GM19328 (cell line): ENCODE measurements around the gene LPP.

Source experiments
- ATAC-seq: cut with Tn5 transposase; IDR thresholded peaks from one replicate; pipeline ENCODE4 v1.9.1; 2021; ENCODE audit warnings: mild to moderate bottlenecking, moderate library complexity; ENCODE audit not compliant: unreplicated experiment

The LPP gene

DNA sequence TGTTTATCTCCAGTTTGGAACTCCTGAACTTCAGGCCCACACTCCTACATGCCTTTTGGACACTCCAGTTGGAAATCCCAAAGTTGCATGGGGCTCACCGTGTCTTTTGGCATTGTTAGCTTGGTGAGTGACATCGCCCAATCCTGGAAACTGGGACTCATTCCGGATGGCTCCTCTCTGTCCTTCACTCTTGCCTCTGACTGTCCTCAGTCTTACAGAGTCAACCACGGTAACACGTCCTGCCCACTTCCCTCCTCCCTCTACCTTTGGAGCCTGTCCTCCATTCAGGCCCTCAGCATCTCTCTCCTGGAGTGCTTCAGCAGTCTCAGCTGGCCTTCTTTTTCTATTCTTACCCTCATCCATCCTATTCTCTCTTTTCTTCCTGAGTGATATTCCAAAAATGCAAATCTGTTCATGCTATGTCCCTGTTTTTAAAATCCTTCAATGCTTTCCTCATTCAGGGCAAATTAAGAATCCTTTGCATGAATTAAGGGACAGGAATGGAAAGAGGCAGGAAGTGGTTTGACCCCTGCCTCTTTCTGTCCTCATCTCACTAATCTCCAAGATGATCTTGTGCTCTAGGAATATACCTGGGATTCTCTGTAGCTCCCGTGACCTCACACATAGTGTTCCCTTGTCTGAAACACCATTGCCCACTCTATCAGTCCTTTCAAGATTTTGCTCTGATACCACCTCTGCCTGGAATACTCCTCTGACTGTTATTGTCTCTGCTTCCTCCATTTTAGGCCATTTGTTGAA, 42.5 kb downstream of the LPP start:
- ATAC-seq: no peak

DNA sequence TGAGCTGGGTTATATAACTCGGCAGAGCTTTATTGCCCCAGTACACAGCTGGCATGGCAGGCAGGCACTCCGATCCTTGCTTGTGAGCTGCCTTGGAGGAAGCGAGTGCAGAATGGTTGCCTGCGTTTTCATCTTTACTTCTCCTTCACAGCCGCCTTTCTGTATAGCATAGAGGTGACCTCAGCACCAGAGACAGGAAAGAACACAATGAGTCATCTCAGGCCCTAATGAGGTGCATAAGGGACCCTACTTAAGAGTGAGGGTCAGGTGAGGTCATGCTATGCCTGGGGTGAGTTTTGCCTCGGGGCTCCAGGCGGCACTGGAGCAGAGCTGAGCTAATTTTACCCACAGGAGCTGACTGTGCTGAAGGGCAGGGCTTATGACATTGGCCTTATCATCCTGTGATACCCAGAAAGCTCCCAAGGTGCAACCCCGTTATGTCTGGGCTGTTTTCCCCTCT, 43.5 kb downstream of the LPP start:
- ATAC-seq: no peak

DNA sequence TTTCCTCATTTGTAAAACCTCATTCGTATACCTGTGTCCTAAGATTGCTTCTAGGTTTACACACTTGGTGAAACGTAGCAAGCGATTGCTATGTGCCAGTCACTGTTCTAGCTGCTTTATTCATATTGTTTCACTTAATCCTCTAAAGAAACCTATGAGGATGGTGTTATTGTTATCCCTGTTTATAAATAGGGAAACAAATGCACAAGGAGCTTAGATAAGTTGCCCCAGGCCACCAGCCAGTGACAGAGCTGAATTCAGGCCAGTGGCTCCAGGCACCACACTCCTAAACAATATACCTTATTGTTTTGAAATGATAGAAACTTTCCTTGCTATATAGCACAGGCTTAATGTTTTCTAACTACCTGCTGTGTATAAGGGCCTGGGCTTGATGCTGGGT, 44.0 kb downstream of the LPP start:
- ATAC-seq: no peak

DNA sequence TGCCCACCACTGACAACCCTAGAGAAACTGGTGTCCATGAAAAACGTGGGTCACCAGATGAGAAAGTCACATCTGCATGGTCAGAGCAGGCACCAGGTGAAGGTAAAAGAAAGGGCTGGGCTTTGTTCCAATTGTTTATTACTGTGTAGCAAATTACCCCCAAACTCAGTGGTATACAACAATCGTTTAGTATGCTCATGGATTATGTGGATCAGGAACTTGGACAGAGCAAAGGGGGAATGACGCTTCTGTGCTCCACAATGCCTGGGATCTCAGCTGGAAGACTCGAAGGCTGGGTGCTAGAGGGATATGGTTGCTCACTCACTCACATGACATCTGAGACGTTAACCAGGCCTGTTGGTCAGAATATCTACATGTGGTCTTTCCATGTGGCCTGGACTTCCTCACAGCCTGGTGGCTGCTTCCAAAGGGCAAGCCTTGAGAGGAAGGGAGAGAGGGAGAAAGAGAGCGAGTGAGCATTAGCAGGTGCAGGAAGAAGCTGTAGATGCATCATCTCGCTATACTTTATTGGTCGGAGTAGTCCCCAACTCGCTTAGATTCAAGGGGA, 44.9 kb downstream of the LPP start:
- no peak for ATAC-seq

DNA sequence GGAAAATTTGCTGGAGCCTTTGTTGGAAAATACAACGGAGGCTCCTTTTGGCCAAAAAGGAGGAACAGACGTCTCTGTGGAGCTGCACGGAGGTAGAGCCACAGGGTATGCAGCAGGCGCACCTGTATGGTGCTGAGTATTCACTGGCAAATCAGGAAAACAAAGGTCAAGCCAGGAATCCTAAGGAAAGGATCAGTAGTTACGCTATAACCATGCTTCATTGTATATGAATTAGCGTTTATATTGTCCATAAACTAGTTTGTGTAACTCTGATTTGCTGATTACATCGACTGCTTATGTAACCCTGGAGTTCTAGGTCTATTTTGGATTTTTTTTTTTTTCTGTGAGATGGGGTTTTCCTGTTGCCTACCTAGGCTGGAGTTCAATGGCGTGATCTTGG, 45.4 kb downstream of the LPP start:
- ATAC-seq: no peak

DNA sequence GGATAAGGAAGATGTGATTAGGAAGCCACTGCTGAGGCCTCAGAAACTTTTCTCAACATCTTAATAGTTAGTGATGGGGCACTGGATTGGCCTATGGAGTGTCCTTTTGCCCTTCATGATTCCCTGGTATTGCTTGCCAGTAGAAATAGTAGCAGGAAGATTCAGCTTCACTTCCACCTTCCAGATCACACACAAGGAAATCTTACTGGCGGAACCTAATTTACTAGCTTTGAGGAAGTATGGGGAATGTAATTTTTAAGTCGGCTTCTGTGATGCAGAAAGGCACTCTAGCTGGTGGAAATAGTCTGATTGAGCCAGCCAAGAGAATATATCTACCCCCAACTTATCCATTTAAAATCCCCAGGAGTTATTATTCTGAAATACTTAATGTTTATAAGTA, 46.5 kb downstream of the LPP start:
- ATAC-seq: no peak

DNA sequence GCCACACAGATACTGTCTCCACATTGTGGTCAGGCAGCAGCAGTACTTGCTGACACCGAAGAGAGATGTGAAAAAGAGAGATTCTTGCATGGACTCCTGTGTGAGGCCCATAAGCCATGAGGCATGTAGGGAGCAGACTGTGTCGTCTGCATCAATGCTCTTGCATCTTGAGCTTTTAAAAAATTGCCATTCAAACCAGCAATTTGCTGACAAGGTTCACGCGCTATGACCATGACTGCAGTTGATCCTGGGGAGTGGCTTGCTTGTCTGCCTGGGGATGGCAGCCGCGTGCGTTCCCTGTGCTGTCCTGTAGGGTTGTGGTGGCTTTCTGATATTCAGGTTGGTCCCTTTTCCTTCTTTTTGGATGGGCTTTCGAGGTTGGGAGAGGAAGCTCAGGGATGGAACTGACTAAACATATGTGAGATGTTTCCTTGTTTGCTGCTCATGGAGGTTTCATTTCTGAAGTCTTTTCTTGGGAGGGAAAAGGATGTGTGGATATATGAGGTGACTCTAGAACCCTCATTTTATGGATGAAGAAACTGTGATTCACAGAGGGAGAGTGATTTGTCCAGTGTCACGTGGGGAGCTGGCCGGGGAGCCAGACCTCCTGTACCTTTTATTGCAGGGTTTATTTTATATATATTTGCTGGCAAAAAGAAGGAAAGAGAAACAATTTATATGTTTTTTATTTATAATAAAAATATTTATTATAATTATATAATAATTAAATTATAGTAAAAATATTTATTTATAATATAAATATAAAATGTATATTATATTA, 48.6 kb downstream of the LPP start:
- ATAC-seq: no peak

DNA sequence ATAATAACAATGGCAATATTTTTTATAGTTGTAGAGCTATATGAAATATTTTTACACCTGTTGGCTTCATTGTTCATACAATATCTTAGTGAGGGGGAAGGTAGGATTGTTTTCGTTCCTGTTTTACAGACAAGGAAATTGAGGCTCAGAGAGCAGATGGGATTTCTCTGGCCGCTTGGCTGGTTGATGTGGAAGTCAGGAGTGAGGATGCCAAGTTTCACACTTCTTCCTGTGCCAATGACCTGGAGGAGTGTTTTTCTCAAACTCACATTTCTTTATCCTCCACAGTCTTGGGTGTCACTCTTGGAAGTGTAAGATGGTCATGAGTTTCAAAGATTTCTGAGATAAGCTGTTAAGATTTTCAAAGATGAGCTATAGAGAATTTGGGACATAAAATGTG, 50.6 kb downstream of the LPP start:
- no peak for ATAC-seq

DNA sequence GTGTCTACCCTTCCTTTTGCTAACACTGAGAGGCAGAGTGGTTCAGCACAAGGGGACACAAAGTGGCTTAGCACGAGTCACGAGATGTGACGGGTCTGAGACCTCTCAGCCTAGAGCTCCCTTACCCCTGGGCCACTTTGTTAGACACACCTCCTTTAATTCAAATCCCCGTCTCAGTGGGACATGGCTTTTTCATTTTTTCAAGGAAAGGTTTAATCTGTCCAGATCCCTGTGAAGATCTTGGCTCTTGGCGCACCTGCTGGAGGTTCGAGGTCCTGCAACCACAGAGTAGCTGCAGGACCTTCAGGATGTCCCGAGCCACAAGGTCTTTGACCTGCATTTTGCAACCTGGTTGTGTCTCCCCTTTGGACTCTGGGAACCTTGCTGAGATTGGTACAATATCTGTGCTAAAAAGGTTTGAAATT, 52.0 kb downstream of the LPP start:
- no peak for ATAC-seq

DNA sequence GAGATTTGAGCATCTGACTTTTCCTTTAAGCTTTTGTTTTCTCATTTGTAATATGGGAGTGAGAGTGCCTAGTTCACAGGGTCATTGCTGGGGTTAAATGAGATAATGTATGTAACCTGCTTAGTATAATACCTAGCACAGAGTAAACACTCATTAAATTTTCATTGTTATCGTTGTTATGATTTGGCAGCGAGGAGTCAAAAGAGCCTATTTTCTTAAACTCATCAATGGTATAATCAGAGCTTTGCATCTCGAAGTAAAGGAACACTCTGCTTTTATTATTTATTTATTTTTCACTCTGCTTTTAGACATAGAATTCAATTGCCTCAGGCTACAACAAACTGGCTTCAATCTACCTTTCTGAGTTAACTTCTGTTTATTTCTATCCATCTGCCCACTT, 52.8 kb downstream of the LPP start:
- no peak for ATAC-seq

DNA sequence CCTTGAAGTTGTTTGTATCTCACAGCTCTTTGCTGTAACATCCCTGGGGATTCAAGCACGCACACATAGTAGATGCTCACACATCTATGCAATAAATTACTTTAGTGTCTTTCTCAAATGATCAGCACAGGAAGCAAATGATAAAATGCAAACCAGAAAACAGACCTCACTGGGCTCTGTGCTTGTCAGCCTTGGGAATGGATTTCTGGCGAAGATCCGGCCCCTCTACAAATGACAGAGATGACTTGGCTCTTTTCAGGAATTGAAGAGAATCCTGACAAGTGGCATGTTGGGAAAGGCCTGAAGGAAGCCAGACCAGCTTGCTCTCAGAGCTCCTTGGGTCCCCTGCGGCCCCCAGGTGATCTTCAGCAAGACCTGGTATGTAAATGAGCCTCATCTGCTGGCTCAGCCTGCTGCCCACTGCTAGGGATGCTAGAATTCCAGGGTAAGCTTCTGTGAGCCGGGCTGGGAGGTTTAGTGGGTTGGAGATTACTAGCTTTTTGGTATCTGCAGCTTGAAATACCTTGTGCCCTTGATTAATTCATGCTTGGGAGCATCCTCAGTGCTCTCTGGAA, 54.1 kb downstream of the LPP start:
- ATAC-seq: no peak

DNA sequence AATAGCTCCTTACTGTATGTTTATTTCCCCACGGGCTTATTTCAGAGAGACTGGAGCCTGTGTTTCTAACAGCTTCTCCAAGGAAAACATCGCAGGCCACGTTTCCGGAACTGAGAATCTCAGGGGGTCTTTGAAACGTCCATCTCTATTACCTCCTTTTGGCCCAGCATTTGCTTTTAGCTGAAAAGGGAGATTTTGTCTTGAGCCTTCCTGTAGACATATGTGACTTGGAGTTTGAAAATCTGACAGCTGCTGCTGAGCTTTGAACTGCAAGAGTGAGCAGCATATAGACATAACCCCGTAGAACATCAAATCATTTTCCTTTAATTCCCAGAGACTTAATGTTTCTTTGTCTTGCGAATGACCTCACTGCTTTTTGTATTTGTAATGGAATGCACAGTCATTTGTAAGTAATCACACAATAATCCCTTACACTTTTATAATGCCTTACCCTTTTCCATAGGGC, 54.6 kb downstream of the LPP start:
- no peak for ATAC-seq

DNA sequence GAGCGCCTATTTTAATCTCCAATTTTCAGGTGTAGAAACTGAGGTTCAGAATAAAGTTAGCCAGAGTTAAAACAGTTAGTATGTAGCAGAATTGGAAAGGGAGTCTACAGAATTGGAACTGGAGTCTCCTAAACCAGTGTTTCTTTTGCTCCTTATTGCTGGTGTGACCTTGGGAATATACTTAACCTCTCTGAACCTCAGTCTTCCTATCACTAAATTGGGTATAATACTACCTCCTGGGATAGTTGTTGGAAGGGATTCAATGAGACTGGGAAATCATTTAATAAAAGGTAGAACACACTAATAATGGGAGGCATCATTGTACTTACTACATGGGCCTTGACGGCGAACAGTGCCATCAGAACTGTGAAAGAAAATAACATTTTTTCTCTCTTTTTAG, 55.1 kb downstream of the LPP start:
- ATAC-seq: no peak

DNA sequence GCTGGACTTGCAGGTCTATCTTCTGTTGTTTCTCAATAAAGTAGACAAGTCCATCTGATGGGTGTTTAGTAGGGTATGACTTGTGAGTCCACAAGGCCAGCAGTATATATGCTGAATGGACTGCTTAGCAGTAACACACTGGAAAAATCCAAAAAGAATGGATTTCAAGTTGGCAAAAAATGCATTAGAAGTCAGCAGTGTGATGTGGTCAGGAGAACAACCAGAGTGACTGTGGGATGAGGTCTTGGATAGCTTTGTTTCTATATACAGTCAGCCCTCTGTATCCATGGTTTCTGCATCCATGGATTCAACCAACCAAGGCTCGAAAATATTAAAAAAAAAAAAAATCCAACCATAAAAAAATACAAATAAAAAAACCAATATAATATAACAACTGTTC, 55.8 kb downstream of the LPP start:
- no peak for ATAC-seq

DNA sequence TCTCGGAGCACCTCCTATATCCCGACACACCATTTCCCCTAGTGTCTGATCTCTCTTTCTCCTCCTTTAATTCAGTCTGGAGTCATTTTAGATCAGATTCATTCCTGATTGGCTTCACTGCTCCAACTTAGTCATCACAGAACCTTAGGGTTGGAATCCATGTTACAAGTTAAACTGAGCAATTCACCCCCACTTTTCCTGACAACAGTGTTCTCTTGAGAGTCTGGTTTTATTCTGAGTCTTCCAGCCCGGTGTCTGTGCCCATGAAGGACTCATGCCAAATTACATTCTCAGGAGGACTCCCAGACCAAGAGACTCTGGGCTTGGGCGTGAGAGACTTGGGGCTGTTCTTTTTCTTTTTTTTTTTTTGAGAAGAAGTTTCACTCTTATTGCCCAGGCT, 57.5 kb downstream of the LPP start:
- ATAC-seq: no peak

DNA sequence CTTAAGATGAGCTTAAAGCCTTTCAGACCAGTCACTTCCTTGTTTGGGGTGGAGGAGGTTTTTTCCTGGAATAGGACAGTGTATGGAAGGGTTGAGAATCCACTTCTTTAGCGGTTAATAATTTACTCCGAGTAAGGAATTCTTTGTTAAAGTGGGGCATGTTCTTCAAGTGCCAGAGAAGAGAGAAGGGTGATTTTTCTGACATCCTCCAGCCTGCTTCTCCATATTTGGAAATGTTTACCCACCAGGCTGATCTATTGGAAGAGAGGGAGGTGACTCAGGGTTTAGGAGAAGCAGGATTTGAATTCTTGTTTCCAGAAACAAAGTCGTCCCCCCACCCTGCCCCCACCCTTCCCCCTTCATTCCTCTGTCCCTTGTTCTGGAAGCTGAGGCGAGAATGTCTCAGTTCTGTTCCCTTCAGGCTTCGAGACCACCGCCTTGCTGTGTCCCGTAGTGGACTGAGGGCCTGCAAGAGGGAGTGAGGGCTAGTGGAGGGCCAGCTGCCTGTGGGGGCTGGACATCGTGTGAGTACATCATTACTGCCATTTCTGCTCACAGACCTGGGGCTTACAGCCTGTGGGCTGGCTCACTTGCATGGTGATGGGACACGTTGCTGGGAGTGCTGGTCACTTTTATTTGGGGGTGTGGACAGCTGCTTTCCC, 58.5 kb downstream of the LPP start:
- no peak for ATAC-seq

DNA sequence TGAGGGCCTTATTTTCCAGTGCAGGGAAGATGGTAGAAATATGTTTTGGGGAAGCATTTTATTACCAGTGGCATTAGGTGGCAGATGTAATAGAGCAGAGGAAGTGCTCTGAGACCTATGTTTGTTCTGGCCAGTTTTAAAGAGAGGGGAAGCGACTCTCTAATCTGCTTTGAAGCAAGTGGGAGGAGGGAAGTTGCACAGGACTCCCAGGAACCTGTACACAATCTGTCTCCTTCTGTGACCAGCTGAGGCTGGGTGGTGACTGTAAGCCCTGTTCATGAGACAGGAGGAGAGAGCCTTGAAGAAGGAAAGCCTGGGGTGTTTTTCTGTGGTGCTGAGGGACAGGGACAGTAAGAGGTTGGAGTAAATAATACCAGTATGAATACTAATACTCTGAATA, 60.5 kb downstream of the LPP start:
- ATAC-seq: no peak

DNA sequence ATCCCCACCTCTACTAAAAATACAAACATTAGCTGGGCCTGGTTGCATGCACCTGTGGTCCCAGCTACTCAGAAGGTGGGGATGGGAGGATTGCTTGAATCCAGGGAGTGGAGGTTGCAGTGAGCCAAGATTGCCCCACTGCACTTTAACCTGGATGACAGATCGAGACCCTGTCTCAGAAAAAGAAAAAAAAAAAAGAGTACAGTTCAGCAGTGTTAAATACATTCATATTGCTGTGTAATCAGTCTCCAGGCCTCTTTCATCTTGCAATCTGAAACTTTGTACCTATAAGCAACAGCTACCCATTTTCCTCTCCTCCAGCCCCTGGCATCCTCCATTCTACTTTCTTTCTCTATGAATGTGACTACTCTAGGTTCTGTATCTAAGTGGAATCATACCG, 61.2 kb downstream of the LPP start:
- no peak for ATAC-seq

DNA sequence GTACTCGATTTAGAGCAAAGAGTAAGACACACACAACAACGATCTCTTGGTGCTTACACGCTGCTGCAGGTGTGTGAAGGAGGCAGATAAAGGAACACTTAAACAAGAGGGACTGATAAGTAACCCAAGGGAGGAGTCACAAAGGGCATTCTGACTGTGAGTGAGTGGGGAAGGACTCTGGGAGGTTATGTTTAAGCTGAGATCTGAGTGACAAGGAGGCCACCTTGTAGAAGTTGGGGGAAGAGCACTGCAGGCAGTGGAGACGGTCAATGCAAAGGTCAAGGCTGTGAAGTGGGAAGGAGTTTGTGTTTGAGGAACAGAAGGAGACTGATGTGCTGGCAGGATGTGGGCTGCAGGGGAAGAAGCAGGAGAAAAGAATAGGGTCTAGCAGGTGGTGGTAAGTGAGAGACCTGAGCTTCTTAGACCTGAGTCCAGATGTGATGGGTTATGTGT, 63.1 kb downstream of the LPP start:
- no peak for ATAC-seq

DNA sequence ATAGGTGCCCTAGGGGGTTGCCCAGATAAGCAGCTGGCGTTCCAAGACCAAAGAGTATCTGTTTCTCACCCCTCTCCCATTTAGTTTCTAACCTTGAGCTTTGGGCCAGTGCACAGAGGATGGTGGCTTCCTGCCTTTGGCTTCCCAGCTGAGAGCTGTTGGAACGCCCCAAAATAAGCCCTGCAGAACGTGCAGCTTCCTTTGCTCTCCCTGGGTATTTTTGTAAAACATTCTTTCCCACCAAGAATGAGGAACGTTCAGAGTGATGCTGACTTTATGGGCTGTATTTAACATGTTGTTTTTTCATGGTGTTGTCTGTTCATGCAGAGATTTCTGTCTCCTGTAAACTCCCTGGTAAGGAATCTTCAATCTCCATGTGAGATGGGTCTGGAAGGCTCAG, 63.8 kb downstream of the LPP start:
- no peak for ATAC-seq

DNA sequence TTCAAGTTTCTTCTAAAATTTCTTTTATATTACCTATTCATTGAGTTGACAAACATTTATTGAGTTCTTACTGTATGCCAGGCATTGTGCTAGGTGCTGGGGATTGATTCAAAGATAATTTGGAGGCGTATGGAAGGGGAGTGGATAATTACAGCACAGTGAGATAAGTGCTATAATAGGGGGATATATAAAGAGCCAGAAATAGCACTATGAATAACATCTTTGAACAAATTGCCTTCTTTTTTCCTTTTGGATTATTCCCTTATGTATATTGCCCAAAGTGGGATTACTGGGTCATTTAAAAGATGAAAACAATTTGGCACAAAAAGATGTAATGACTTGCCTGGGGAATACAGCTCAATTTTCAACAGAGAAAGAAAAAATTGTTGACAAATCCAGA, 64.6 kb downstream of the LPP start:
- ATAC-seq: no peak
